HG03558 (cell line): Measurements from ENCODE around the gene ACAT1.
A peak's percentile ranks its signal among the peaks of the same experiment; 100 is the strongest.
"Not testable (repeated sequence)": the region's sequence is repeated elsewhere in the genome, so short reads cannot be mapped to it uniquely, and the experiment has no call there.

ENCODE experiments used
- ATAC-seq: cut with Tn5 transposase; IDR thresholded peaks from one replicate; pipeline ENCODE4 v1.9.1; 2021; ENCODE audit warnings: moderate number of reproducible peaks; ENCODE audit not compliant: unreplicated experiment; ENCODE audit errors: extremely low read depth

Gene ACAT1

GRCh38 chr11:108142304-108142703, 20.9 kb downstream of the ACAT1 start:
- no peak for ATAC-seq

GRCh38 chr11:108144615-108145014, 23.2 kb downstream of the ACAT1 start:
- ATAC-seq: no peak

GRCh38 chr11:108147150-108147549, 25.8 kb downstream of the ACAT1 start:
- ATAC-seq: no peak

GRCh38 chr11:108148556-108148955, 27.2 kb downstream of the ACAT1 start:
- no peak for ATAC-seq

GRCh38 chr11:108154591-108154990, 33.2 kb downstream of the ACAT1 start:
- no peak for ATAC-seq

GRCh38 chr11:108160970-108161566, 39.7 kb downstream of the ACAT1 start:
- ATAC-seq: peak; percentile 94

- ATAC-seq: not testable (repeated sequence)
Observed at GRCh38 chr11:108162878-108163277, 41.5 kb downstream of the ACAT1 start.

GRCh38 chr11:108167624-108168023, 46.3 kb downstream of the ACAT1 start:
- ATAC-seq: no peak

GRCh38 chr11:108170184-108170583, 48.8 kb downstream of the ACAT1 start:
- no peak for ATAC-seq

GRCh38 chr11:108177570-108177969, 56.2 kb downstream of the ACAT1 start:
- no peak for ATAC-seq

GRCh38 chr11:108193725-108194124, 72.4 kb downstream of the ACAT1 start:
- no peak for ATAC-seq

- ATAC-seq: no peak
Observed at GRCh38 chr11:108196901-108197300, 75.5 kb downstream of the ACAT1 start.
